GM18951 (cell line): ENCODE data around the gene LXN.
"Not testable (repeated sequence)": the region's sequence is repeated elsewhere in the genome, so short reads cannot be mapped to it uniquely, and the experiment has no call there.

Experiments used
- POLR2A ChIP-seq: IDR thresholded peaks from 4 replicates; pipeline ENCODE4 v1.6.1; 2011; ENCODE audit warnings: mild to moderate bottlenecking; ENCODE audit not compliant: insufficient read length, insufficient read depth; ENCODE audit errors: extremely low read depth
- in situ Hi-C: fragments of 300-500 bp; cut with MboI; formaldehyde crosslinking; loops from one replicate; pipeline ENCODE4 v1.12.0; 2022; ENCODE audit warnings: low sequenced_read_pairs, mixed read lengths, inconsistent platforms; ENCODE audit not compliant: unreplicated experiment

Gene LXN

DNA sequence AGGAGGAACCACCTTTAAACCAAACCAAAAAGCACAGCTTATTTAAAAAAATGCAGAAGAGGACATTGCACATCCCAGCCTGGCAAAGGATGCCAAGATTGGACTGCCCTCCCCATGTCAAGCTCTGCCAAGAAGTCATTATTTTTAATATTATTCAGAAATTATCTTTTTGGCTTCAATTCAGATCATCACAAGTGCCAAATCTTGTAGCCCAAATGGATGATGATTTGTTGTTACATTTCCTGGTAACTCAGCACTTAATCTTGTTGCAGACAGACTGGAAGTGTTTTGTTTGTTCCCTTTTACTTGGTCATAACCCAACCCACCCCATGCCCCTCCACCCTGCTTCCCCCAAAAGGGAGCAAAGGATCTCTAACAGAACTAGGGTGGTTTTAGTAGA, 28.1 kb upstream of the LXN start:
- in situ Hi-C loops = no loop called here
- no peak for TF ChIP-seq POLR2A

DNA sequence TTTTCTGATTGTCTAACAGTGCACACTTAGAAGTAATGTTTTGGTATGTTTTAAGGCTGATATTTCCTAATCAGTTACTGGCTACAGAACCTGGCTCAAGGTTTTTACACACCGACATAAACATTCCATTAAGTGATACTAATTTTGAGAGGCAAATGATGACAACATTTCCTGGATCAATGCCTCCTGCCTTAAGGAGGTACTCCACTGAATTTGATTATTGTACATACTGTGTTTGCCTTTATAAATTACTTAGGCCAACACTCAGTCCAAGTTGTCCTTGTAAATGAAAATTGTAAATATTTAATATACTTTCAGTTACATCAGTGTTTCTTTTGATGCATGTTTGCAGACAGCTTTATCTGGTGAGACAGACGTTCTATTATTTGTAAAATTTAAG, 24.2 kb upstream of the LXN start:
- in situ Hi-C loops = no loop called here

GRCh38 chr3:158693866-158694456, 21.5 kb upstream of the LXN start:
- in situ Hi-C loops = not testable (repeated sequence)

More for the DNA sequence above, 24.2 kb upstream of the LXN start:
- no peak for TF ChIP-seq POLR2A

- in situ Hi-C loops = no loop called here
- no peak for TF ChIP-seq POLR2A
These were observed 12.7 kb upstream of the LXN start for GRCh38 chr3:158685159-158685558.

DNA sequence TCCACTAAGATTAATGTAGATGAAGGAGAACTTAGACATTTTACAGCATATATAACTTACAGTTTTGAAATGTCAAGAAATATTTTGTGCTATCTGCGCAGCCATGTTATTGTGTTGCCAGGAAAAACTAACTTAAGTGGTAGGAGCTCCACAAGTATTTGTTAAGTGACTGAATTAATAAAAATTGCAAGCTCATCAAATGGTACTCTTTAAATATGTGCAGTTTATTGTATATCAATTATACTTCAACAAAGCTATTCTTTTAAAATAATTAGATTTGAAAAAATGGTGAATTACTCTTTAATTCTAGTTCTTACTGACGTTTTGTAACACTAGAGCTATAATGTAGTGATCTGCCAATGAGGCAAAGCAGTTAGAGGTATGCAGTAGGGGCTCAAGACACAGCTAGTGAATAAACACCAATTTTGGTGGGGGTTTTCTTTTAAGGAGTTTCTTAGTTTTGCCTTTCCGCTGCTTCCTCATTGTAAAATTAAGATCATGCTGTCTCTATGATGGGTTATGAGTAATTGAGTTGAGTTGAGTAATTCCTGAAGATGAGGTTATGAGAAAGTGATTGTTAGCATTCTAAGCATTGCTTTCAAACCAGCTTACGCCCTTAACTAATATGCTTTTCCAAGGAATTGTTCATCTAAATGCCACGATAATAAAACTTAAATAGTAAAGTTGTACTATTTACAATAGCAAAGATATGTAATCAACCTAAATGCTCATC, 10.9 kb upstream of the LXN start:
- in situ Hi-C loops = no loop called here
- TF ChIP-seq POLR2A = no peak

DNA sequence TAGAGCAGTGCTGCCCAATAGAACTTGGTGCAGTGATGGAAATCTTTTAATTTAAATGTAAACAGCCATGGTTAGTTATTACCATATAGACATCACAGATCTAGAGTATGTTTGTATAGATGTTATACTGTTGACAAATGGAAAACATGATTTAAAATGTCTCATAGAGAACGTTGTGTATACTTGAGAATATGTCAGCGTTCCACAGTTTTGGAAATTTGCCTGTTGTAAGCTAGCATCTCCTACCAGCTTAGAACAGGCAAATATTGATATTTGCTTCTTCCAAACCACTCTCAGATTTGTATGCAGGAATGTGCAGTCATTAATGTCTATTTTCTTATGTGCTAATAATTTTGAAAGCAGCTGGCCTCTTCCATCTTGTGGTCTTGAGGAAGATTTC, 8.4 kb upstream of the LXN start:
- in situ Hi-C loops = no loop called here
- no peak for TF ChIP-seq POLR2A

DNA sequence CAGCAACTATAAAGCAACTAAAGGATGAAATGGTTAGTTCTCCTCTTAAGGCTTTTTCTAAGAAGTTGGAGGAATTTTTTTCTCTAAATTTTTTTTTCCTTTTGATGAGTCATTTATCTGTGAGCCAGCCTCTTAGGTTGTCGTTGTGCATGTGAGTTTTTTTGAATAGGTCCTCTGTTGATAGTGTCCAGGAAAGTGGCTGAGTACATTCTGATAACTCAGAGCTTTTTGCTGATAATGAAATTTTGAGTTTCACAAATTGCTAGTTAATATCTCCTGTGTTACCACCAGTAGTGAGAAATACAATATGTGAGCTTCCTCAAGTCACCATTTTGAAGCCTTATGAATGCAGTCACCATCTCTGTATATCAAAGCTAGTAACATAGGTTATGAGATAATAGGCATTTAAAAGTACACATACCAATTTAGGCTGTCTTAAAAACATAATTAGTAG, 7.1 kb upstream of the LXN start:
- in situ Hi-C loops = no loop called here
- no peak for TF ChIP-seq POLR2A

DNA sequence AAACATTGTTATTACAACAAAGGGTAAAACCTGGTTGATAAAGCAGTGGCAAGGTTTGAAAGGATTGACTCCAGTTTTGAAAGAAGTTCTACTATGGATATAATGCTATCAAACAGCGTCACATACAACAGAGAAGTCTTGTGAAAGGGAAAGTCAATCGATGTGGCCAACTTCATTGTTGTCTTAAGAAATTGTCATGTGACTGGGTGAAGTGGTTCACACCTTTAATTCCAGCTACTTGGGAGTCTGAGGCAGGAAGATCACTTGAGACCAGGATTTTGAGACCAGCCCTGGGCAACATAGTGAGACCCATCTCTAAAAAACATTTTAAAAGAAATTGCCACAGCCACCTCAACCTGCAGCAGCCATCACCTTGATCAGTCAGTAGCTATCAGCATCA, 6.2 kb upstream of the LXN start:
- in situ Hi-C loops = no loop called here
- TF ChIP-seq POLR2A = no peak

DNA sequence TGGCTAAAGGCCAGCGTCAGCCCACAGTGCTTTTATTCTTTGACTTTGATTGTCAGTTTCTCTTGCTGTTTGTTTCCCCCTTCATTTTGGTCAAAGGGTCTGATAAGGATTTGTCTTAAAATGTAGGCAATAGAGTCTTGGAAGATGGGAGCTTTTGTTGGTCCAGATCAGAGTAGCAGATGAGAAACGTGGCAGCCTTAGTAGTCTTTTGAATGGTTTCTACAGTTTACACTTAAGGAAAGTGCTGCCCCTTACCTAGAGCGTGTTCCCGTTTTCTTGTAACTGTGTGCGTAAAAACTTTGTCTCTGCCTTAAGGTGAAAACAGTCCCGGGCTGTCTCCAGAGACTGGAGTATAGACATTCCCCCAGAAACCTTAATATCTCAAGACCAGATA, 630 bp downstream of the LXN start:
- TF ChIP-seq POLR2A = no peak

GRCh38 chr3:158668506-158668905, 3.9 kb downstream of the LXN start:
- TF ChIP-seq POLR2A = no peak
- in situ Hi-C loops = no loop called here

More for the DNA sequence above, 630 bp downstream of the LXN start:
- in situ Hi-C loops = no loop called here

- in situ Hi-C loops = no loop called here
- no peak for TF ChIP-seq POLR2A
These were observed 6.0 kb downstream of the LXN start for GRCh38 chr3:158666416-158666815.

- in situ Hi-C loops = no loop called here
- no peak for TF ChIP-seq POLR2A
These were observed 8.6 kb downstream of the LXN start for GRCh38 chr3:158663832-158664231.

GRCh38 chr3:158663246-158663645, 9.2 kb downstream of the LXN start:
- in situ Hi-C loops = no loop called here
- TF ChIP-seq POLR2A = no peak

DNA sequence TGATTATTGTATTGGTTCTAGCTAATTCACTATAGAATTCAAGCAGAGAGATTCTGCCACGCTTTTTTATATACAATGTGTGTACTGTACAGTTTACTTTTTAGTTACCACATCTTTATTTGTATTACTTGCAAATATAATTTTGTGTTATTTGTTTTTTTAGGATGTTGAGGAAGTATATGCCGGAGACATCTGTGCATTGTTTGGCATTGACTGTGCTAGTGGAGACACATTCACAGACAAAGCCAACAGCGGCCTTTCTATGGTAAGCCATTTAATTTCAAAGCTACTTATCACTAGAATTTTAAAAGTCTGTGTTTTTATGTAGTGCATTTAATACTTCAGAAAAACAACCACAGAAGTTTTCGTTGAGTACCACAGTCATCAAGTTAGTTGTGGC, 11.7 kb downstream of the LXN start:
- no peak for TF ChIP-seq POLR2A
- in situ Hi-C loops = no loop called here
